ENCODE measurements around the gene UGT2A2.

DNA sequence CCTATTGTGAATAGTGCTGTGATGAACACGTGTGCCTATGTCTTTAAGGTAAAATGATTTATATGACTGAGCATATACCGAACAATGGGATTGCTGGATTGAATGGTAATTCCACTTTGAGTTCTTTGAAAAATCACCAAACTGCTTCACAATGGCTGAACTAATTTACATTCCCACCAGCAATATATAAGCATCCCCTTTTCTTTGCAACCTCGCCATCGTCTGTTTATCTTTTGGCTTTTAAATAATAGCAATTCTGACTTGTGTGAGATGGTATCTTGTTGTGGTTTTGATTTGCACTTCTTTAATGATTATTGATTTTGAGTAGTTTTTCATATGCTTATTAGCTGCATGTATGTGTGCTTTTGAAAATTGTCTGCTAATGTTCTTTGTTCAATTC, 45.4 kb upstream of the UGT2A2 start:
- TF ChIP-seq, protein P1, sequence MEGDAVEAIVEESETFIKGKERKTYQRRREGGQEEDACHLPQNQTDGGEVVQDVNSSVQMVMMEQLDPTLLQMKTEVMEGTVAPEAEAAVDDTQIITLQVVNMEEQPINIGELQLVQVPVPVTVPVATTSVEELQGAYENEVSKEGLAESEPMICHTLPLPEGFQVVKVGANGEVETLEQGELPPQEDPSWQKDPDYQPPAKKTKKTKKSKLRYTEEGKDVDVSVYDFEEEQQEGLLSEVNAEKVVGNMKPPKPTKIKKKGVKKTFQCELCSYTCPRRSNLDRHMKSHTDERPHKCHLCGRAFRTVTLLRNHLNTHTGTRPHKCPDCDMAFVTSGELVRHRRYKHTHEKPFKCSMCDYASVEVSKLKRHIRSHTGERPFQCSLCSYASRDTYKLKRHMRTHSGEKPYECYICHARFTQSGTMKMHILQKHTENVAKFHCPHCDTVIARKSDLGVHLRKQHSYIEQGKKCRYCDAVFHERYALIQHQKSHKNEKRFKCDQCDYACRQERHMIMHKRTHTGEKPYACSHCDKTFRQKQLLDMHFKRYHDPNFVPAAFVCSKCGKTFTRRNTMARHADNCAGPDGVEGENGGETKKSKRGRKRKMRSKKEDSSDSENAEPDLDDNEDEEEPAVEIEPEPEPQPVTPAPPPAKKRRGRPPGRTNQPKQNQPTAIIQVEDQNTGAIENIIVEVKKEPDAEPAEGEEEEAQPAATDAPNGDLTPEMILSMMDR (IDR thresholded peaks at IDR 0.05; ENCODE audit: borderline replicate concordance, extremely low read depth, low read length, poor library complexity, severe bottlenecking) = no peak
- TF ChIP-seq EZH2 (IDR thresholded peaks at IDR 0.05; ENCODE audit: borderline replicate concordance, low read depth, low read length, severe bottlenecking) = no peak

Data from DND-41 (cell line).